Mesothelial cell of epicardium (in vitro differentiated cells): ENCODE data around the gene CAB39. TPM values are rescaled to one million over a fixed set of nuclear protein-coding genes. Genes with fewer than 3 reads are reported as not detected.

Experiments used
- DNase-seq, 2 experiments: peaks; one replicate each; pipeline ENCODE4 v3.0.0; 2021; ENCODE audit warnings: low spot score in 2 of 2; ENCODE audit not compliant: unreplicated experiment in 2 of 2
- H3K27ac Mint-ChIP-seq: 2 replicates; pipeline ENCODE4 v1.8.0; 2021; ENCODE audit warnings: mixed read lengths
- H3K27me3 Mint-ChIP-seq: 2 replicates; pipeline ENCODE4 v1.8.0; 2021; ENCODE audit warnings: low read depth, mixed read lengths
- H3K36me3 Mint-ChIP-seq: 2 replicates; pipeline ENCODE4 v1.8.0; 2021; ENCODE audit warnings: mixed read lengths
- H3K4me1 Mint-ChIP-seq: 2 replicates; pipeline ENCODE4 v1.8.0; 2021; ENCODE audit warnings: mixed read lengths
- H3K4me3 Mint-ChIP-seq: 2 replicates; pipeline ENCODE4 v1.8.0; 2021; ENCODE audit warnings: mild to moderate bottlenecking, moderate library complexity, mixed read lengths
- H3K9me3 Mint-ChIP-seq: 2 replicates; pipeline ENCODE4 v1.8.0; 2021; ENCODE audit warnings: mixed read lengths
- CTCF ChIP-seq: fragments of 200-600 bp; sonication (generic); IDR thresholded peaks from one replicate; pipeline ENCODE4 v1.5.0; 2021; ENCODE audit warnings: antibody characterized with exemption; ENCODE audit not compliant: unreplicated experiment
- total RNA-seq: library from RNA; stranded (reverse); gene quantifications from 3 replicates; pipeline ENCODE4 v1.2.1, GENCODE V29; 2021

CAB39 gene
- total RNA-seq, 1 donor from 2014 or later, result 41.7 TPM

- Mint-ChIP-seq H3K36me3 (peaks cover 10% of the 10 kb centered on the region), H3K4me1 (peaks cover 5% of the 10 kb centered on the region), H3K4me3 (no peak overlapping the region), H3K27ac (no peak overlapping the region), H3K9me3 (no peaks in the 10 kb centered on the region), H3K27me3 (no peaks in the 10 kb centered on the region)
- no peak for TF ChIP-seq CTCF
- no peak for DNase-seq
Measured at GRCh38 chr2:230778350-230779063, 65.9 kb downstream of the CAB39 start.

GRCh38 chr2:230779126-230779525 is 66.5 kb downstream of the CAB39 start:
- DNase-seq, result no peak
- H3K27ac Mint-ChIP-seq, result no peak overlapping the region
- H3K4me1 Mint-ChIP-seq, result peaks cover 5% of the 10 kb centered on the region
- no peak for TF ChIP-seq CTCF
- H3K27me3 Mint-ChIP-seq, result no peaks in the 10 kb centered on the region
- H3K36me3 Mint-ChIP-seq, result peaks cover 14% of the 10 kb centered on the region
- H3K4me3 Mint-ChIP-seq, result no peak overlapping the region
- peaks cover 5% of the 10 kb centered on the region for H3K9me3 Mint-ChIP-seq

- H3K9me3 Mint-ChIP-seq, result peaks cover 10% of the 10 kb centered on the region
- H3K27me3 Mint-ChIP-seq, result no peaks in the 10 kb centered on the region
- no peak for TF ChIP-seq CTCF
- peaks cover 18% of the 10 kb centered on the region for H3K36me3 Mint-ChIP-seq
- peaks cover 5% of the 10 kb centered on the region for H3K4me1 Mint-ChIP-seq
- no peak overlapping the region for H3K27ac Mint-ChIP-seq
- no peak for DNase-seq
- H3K4me3 Mint-ChIP-seq, result no peak overlapping the region
Measured at GRCh38 chr2:230779607-230780006, 67.0 kb downstream of the CAB39 start.

GRCh38 chr2:230781130-230781797 is 68.6 kb downstream of the CAB39 start:
- DNase-seq, result no peak
- peaks cover 10% of the 10 kb centered on the region for H3K4me1 Mint-ChIP-seq
- H3K36me3 Mint-ChIP-seq, result peaks cover 28% of the 10 kb centered on the region
- TF ChIP-seq CTCF, result no peak
- H3K4me3 Mint-ChIP-seq, result no peak overlapping the region
- H3K27me3 Mint-ChIP-seq, result no peaks in the 10 kb centered on the region
- peaks cover 18% of the 10 kb centered on the region for H3K9me3 Mint-ChIP-seq
- no peak overlapping the region for H3K27ac Mint-ChIP-seq

- H3K36me3 Mint-ChIP-seq, result peaks cover 43% of the 10 kb centered on the region
- no peak overlapping the region for H3K4me3 Mint-ChIP-seq
- no peak for TF ChIP-seq CTCF
- H3K9me3 Mint-ChIP-seq, result peaks cover 34% of the 10 kb centered on the region
- H3K27me3 Mint-ChIP-seq, result no peaks in the 10 kb centered on the region
- H3K27ac Mint-ChIP-seq, result no peak overlapping the region
- no peak for DNase-seq
- peaks cover 10% of the 10 kb centered on the region for H3K4me1 Mint-ChIP-seq
Measured at GRCh38 chr2:230783101-230783500, 70.5 kb downstream of the CAB39 start.
